ENCODE results near the gene TEPSIN. TPM values are rescaled to one million over a fixed set of nuclear protein-coding genes. Genes with fewer than 3 reads are reported as not detected.
A peak's percentile ranks its signal among the peaks of the same experiment; 100 is the strongest.

The TEPSIN gene
- total and polyA plus RNA-seq, 2 of the 13 experiments (the other 11 are each of a cell fraction or from before 2014, with no cell fraction given) = 16.1 to 18.8 TPM

- Histone ChIP-seq H2AFZ (ENCODE audit: low read length) (no peak overlapping the region), H3K9me3 (ENCODE audit: low read length) (no peaks in the 10 kb centered on the region), H3K4me1 (ENCODE audit: insufficient read depth, low read length) (peaks cover 24% of the 10 kb centered on the region), H3K27ac (ENCODE audit: extremely low read length, insufficient read depth, low read length) (no peak overlapping the region), H3K36me3 (replicated peaks in 1 of 2; ENCODE audit: control insufficient read depth in 1 of 2, insufficient read depth in 2 of 2, low read length in 2 of 2) (peaks cover 3 to 4% of the 10 kb centered on the region in 2 experiments; a peak in 2 of 5 replicates), H3K4me2 (ENCODE audit: low read depth, low read length) (no peak overlapping the region), H3K27me3 (ENCODE audit: control insufficient read depth in 1 of 2, insufficient read depth in 2 of 2, low read length in 2 of 2) (peaks cover 6 to 17% of the 10 kb centered on the region in 2 experiments; a peak in 3 of 5 replicates), H3K4me3 (replicated peaks in 1 of 3; ENCODE audit: insufficient read depth in 1 of 3, low read depth in 2 of 3, low read length in 3 of 3) (no peak overlapping the region), H3K79me2 (ENCODE audit: insufficient read depth, low read length) (no peaks in the 10 kb centered on the region), H4K20me1 (ENCODE audit: insufficient read depth, low read length) (no peaks in the 10 kb centered on the region), H3K9ac (ENCODE audit: insufficient read depth, low read depth, low read length) (no peak overlapping the region)
- WGBS (ENCODE audit: low lambda C conversion rate) = 75% methylated on average over 24 of the region's 26 CpGs
- in situ Hi-C loops (cut with HindIII; ENCODE audit: extremely low pct_ligation_motif_present, low pct_unique_long_range_greater_than_20kb) (no loop called here), intact Hi-C loops (cut with micrococcal nuclease; ENCODE audit: unreplicated experiment) (no loop called here)
- DNase-seq (ENCODE audit: low spot score) = no peak
- BruUV-seq (replicated peaks) = no TSS peak
- CTCF ChIA-PET (ENCODE audit: low intra/inter-chr PET ratio, low total read pairs) = interaction anchor here (2.2 kb wide), 1 partner anchor 46 kb away, joined by 11 read pairs; no protein-coding TSS in a partner anchor
- POLR2A ChIA-PET = no interaction called here
- no peak for ATAC-seq
- FAIRE-seq = no peak
- no peak for TF ChIP-seq HMG20A (CRISPR knock-in tag; IDR thresholded peaks at IDR 0.05; ENCODE audit: borderline replicate concordance)
- TF ChIP-seq ZNF331 (CRISPR knock-in tag; IDR thresholded peaks at IDR 0.05) = no peak
- TF ChIP-seq ZBTB4 (CRISPR knock-in tag; IDR thresholded peaks at IDR 0.05; ENCODE audit: borderline replicate concordance) = no peak
- TF ChIP-seq ZNF12 (CRISPR knock-in tag; IDR thresholded peaks at IDR 0.05) = no peak
- no peak for TF ChIP-seq KLF12 (CRISPR knock-in tag; IDR thresholded peaks at IDR 0.05; ENCODE audit: borderline replicate concordance)
- TF ChIP-seq AKAP8 (CRISPR knock-in tag; IDR thresholded peaks at IDR 0.05) = 0 out of 2 replicates have a peak, but pooled peaks have one; percentile 63
- TF ChIP-seq CBX1 (IDR thresholded peaks at IDR 0.05; ENCODE audit: low read depth) = no peak
- no peak for TF ChIP-seq ZNF431 (CRISPR knock-in tag; IDR thresholded peaks at IDR 0.05; ENCODE audit: borderline replicate concordance, low read depth)
- no peak for TF ChIP-seq ZFX (CRISPR knock-in tag; IDR thresholded peaks at IDR 0.05; ENCODE audit: low read depth)
- no peak for TF ChIP-seq FOXM1 (CRISPR knock-in tag; IDR thresholded peaks at IDR 0.05)
- no peak for TF ChIP-seq TCF7L2 (IDR thresholded peaks at IDR 0.05; ENCODE audit: low read depth, low read length)
- TF ChIP-seq JDP2 (CRISPR knock-in tag; IDR thresholded peaks at IDR 0.05; ENCODE audit: borderline replicate concordance) = no peak
- no peak for TF ChIP-seq ZNF878 (CRISPR knock-in tag; IDR thresholded peaks at IDR 0.05)
- TF ChIP-seq KDM5B (CRISPR knock-in tag; IDR thresholded peaks at IDR 0.05; ENCODE audit: borderline replicate concordance) = no peak
- TF ChIP-seq FOXK2 (IDR thresholded peaks at IDR 0.05) = no peak
- TF ChIP-seq WIZ (CRISPR knock-in tag; IDR thresholded peaks at IDR 0.05) = no peak
- no peak for TF ChIP-seq ZNF224 (CRISPR knock-in tag; IDR thresholded peaks at IDR 0.05)
- TF ChIP-seq SATB2 (CRISPR knock-in tag; IDR thresholded peaks at IDR 0.05) = no peak
- TF ChIP-seq ZNF564 (CRISPR knock-in tag; IDR thresholded peaks at IDR 0.05) = no peak
- TF ChIP-seq CHCHD3 (CRISPR knock-in tag; IDR thresholded peaks at IDR 0.05) = 0 out of 2 replicates have a peak, but pooled peaks have one; percentile 51
- TF ChIP-seq ZBTB37 (CRISPR knock-in tag; IDR thresholded peaks at IDR 0.05) = no peak
- TF ChIP-seq ZNF124 (CRISPR knock-in tag; IDR thresholded peaks at IDR 0.05) = no peak
Observed at GRCh38 chr17:81187586-81188490, 51.0 kb downstream of the TEPSIN start.
